Measurements from ENCODE around the gene BARD1.

The BARD1 gene

DNA sequence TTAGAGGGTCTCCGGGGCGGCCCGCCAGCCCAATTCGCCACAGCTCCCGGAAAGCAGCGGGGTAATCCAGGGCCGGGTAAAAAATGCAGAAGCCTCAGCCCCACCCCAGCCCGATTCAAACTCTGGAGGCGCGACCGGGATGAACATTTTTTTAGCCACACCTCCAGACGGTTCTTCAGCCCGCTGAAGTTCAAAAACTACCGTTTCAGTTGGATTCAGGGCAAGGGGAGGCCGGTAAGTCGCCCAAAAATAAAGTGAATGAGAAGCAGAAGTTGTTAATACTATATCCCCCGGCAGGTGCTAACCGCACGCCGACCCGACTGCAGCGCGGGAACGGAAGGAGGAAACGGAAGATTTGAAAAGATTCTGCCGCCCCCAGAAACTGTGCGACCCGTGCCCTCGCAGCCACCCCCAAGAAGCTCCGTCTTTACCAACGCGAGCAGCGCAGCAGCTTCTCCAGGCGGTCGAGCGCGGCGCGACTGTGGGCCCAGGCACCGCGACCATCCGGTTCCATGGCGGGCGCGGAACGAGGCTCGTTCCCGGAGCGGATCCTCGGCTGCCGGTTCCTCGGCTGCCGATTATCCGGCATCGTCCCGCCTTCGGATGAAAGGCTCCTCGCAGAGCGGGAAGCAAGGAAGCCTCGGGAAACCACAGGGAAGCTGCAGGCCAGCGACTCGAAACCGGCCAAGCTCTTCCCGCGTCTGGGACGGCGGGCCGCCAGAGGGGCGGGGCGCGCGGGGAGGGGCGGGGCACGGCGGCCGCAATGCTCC lies at the start of gene BARD1:
TSS of gene BARD1 (minus strand) at position 703 of the 770 bp plus-strand sequence. CDS start at position 589, 114 bp downstream.
- in situ Hi-C loops (cut with HindIII; ENCODE audit: low pct_unique_long_range_greater_than_20kb, low sequenced_read_pairs): no loop called here
- no peak for TF ChIP-seq JUND (IDR thresholded peaks at IDR 0.05; ENCODE audit: low read depth)
- DNase-seq (ENCODE audit: low read depth in 1 of 2, low spot score in 1 of 2): peak; percentile 11 to 58

DNA sequence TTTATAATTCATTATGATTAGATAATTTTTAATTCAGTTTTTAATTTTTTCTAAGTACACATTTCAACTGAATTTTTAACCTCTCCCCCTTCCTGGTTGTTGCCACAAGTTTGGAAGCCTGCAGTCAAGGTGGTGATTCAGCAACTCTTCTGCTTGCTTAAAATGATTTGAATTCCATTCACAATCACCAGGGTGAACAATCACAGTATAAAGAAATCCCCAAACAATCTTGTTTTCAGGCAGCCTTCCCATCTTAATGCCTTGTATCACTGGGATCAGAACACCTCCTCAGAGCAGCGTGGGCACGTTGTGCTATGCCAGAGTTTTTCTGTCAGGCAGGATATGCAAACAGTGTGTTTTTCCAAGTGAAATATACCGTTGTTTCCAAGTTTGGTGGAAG lies 46.7 kb upstream of the BARD1 start:
- in situ Hi-C loops (cut with HindIII; ENCODE audit: low pct_unique_long_range_greater_than_20kb, low sequenced_read_pairs): no loop called here
- DNase-seq (ENCODE audit: low read depth in 1 of 2, low spot score in 1 of 2): no peak
- TF ChIP-seq JUND (IDR thresholded peaks at IDR 0.05; ENCODE audit: low read depth): no peak

DNA sequence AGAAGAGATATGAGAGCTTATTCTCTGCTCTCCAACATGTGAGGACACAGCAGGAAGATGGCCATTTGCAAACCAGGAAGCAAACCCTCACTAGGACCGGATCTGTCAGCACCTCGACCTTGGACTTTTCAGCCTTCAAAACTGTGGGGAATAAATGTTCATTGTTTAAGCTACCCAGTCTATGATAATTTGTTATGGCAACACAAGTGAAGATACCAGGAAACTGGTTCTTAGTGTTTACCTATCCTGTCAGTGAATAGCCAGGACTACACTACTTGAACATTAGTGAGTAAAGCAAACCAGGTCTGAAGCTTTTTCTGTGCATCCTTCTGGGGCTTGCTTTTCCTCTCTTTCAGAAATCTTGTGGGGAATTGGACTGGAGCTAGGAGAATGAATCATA lies 44.4 kb upstream of the BARD1 start:
- no peak for DNase-seq (ENCODE audit: low read depth in 1 of 2, low spot score in 1 of 2)
- in situ Hi-C loops (cut with HindIII; ENCODE audit: low pct_unique_long_range_greater_than_20kb, low sequenced_read_pairs): no loop called here
- TF ChIP-seq JUND (IDR thresholded peaks at IDR 0.05; ENCODE audit: low read depth): no peak

DNA sequence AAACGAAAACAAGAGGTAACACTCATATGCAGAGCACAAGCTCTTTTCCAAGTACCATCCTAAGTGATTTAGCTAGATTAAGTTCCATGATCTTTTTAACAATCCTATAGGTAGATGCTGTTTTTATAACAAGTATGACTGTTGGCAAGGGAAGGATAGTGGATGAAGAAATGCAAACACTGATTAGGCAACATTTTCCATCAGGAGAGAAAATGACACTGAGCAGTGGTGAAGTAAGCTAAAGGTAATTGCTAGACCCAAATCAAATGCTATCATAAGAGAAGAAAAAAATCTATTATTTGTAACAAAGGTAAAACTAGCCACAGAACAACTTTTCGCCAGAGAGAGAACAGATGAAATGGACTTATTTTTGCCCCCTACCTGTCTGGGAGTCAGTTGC lies 34.3 kb upstream of the BARD1 start:
- TF ChIP-seq JUND (IDR thresholded peaks at IDR 0.05; ENCODE audit: low read depth): no peak
- DNase-seq (ENCODE audit: low read depth in 1 of 2, low spot score in 1 of 2): no peak
- in situ Hi-C loops (cut with HindIII; ENCODE audit: low pct_unique_long_range_greater_than_20kb, low sequenced_read_pairs): no loop called here

DNA sequence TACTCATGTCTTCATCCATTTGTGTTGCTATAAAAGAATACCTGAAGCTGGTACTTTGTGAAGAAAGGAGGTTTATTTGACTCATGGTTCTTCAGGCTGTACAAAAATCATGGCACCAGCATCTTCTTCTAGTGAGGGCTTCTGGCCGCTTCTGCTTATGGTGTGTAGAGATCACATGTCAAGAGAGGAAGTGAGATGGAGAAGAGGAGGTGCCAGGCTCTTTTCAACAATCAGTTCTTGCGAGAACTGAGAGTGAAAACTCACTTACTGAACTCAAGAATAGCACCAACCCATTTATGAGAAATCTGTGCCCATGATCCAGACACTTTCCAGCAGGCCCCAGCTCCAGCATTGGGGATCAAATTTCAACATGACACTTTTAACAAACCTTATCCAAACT lies 30.0 kb upstream of the BARD1 start:
- in situ Hi-C loops (cut with HindIII; ENCODE audit: low pct_unique_long_range_greater_than_20kb, low sequenced_read_pairs): no loop called here
- TF ChIP-seq JUND (IDR thresholded peaks at IDR 0.05; ENCODE audit: low read depth): no peak
- no peak for DNase-seq (ENCODE audit: low read depth in 1 of 2, low spot score in 1 of 2)

DNA sequence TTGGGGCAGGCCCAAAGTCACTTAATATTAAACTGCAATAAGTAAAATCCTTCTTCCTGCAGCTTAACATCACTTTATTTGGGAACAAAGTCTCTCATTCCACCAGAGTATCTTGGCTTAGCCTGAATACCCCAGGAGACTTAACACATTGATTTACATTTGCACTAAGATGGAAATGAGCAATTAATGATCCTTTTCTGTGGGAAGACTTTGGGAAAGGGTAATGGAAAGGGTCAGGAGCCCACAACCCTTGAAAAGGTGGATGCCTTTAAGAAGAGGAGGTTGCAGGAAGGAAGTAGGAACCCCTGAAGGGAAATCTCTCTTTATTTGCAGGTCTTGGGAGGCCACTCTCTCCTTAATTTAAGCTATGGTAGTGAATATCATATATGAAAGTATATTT lies 28.0 kb upstream of the BARD1 start:
- in situ Hi-C loops (cut with HindIII; ENCODE audit: low pct_unique_long_range_greater_than_20kb, low sequenced_read_pairs): no loop called here
- TF ChIP-seq JUND (IDR thresholded peaks at IDR 0.05; ENCODE audit: low read depth): no peak
- DNase-seq (ENCODE audit: low read depth in 1 of 2, low spot score in 1 of 2): no peak

DNA sequence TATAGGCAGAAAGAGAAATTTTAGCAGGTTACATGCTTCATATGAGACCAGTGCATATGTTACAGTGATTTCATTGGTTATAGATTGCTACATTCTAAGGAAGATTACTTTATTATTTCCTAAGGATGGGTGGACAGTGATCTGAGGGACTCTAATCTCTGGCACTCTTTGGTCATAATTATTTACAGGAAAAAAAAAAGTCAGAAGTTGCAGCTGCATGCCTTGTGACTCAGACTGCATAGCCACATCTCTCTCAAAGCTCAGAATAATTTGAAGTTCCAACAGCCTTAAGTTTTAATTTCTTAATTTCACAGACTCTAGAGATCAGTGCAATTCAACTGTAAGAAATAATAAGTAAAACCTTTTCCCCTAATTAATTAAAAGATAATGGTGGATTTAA lies 27.1 kb upstream of the BARD1 start:
- in situ Hi-C loops (cut with HindIII; ENCODE audit: low pct_unique_long_range_greater_than_20kb, low sequenced_read_pairs): no loop called here
- no peak for DNase-seq (ENCODE audit: low read depth in 1 of 2, low spot score in 1 of 2)
- TF ChIP-seq JUND (IDR thresholded peaks at IDR 0.05; ENCODE audit: low read depth): no peak

DNA sequence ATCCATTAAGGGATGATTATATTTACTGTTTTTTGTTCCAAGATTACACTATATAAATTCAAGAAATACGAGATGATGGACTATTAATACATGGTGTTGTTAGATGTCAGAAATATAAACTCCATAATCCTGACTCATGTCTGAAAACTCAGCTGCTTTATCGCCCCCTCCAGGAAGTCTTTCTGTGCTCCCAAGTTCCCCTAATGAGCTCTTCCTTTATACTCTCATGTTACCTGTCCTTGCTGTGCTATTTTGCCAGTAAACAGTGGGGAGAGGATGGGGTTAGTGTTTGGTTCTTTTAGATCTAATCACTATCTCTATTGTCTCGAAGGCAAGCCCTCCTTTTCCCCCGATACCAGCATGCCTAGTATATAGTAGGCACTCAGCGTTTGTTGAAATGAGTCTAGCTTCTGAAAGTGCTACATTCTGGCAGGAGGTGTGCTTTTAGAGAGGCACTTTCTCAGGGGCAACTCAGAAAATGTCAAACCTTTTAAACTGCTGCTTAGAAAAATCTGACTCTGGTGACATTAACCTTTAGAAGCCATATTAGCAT lies 21.4 kb upstream of the BARD1 start:
- DNase-seq (ENCODE audit: low read depth in 1 of 2, low spot score in 1 of 2): peak in 1 of 2 experiments; percentile 43
- TF ChIP-seq JUND (IDR thresholded peaks at IDR 0.05; ENCODE audit: low read depth): no peak
- in situ Hi-C loops (cut with HindIII; ENCODE audit: low pct_unique_long_range_greater_than_20kb, low sequenced_read_pairs): no loop called here

DNA sequence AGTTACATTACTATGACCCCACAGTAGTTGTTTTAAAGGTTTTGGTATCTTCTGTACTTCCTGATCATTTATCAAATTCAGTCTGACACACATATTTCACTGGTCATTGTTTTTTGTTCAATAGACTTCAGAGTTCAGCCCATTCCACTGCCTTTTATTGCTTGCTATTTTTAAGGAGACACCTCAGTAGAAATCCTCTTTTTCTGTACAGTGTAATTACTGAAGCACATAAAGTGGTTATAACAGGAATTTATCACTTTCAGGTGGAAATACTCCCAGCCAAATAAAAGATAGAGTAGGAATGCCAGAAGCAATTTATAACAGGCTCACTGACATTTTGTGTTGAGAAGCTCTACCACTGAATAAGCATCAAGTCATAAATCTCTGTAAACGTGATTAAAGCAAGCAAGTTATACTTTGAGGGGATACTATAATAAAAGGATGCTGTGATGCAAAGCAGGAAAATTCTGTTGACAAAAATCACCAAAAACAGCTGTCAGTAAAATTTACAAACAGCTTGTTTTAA lies 6.6 kb upstream of the BARD1 start:
- no peak for DNase-seq (ENCODE audit: low read depth in 1 of 2, low spot score in 1 of 2)
- in situ Hi-C loops (cut with HindIII; ENCODE audit: low pct_unique_long_range_greater_than_20kb, low sequenced_read_pairs): no loop called here
- TF ChIP-seq JUND (IDR thresholded peaks at IDR 0.05; ENCODE audit: low read depth): no peak

DNA sequence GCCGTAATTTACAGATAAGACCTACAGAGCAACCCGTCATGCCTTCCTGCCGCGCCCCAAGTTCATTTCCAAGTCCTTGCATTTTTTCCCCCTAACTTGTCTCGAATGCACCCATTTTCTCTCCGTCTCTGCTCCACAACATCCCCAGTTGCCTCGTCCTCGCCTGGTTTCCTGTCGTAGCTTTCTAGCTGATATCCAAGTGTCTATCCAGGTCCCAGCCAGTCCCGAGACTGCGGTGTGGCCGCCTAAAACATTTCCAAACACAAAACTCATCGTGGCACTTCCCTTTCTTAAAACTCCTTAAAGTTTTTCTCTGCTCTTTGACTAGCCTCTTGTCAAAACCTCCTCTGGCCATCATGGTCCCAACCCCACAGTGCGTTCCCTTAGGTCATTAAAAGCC lies 1.2 kb upstream of the BARD1 start:
- DNase-seq (ENCODE audit: low read depth in 1 of 2, low spot score in 1 of 2): no peak
- in situ Hi-C loops (cut with HindIII; ENCODE audit: low pct_unique_long_range_greater_than_20kb, low sequenced_read_pairs): no loop called here
- no peak for TF ChIP-seq JUND (IDR thresholded peaks at IDR 0.05; ENCODE audit: low read depth)

DNA sequence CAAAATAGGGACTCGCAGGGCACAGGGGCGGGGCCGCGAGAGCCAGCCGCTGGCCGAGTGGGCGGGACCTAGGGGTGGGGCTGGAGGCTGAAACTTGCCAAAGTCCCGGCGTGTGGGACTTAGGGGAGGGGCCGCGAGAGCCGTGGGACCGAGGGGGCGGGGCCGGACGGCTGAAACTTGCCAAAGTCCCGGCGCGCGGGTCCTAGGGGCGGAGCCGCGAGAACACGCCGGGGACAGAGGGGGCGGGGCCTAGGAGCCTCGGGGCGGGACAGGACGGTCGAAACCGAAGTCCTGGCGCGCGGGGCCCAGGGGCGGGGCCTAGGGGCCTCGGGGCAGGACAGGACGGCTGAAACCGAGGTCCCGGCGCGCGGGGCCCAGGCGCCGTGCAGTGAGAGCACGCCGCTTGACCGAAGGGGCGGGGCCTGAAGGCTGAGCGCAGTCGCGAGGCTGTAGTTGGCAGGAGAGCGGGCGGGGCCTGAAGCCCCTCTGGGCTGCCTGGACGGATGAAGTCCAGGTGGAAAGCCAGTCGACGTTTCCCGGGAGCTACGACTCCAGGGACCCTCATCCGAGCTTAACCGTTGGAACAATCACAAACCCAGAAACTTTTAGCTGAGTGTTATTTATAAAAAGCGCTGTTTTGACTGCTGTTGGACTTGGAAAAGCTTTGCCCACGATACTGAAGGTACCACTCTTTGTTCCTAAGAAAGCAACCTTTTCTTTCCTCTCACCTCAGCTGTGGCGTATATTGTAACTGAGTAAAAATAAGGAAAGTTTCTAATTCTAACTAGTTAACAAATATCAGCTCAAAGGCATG lies 475 bp upstream of the BARD1 start:
- peak; percentile 73 to 97 for DNase-seq (ENCODE audit: low read depth in 1 of 2, low spot score in 1 of 2)
- no peak for TF ChIP-seq JUND (IDR thresholded peaks at IDR 0.05; ENCODE audit: low read depth)
- in situ Hi-C loops (cut with HindIII; ENCODE audit: low pct_unique_long_range_greater_than_20kb, low sequenced_read_pairs): no loop called here

DNA sequence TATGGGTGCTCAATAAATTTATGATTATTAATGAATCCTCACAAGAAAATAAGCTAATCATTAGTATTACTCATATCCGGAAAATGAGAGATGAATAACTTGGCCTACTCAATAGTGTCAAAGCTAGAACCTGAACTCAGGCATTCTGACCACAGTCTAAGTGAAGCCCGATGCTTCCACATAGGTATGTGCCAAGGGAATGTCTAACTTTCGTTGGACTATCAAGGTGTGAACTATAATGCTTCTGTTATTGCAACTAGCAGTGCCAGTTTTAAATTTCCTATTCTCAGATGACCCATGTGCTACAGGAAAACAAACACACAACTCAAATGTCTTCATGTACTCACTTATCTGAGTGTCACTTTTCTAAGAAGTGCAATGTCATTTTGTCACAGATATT lies 1.8 kb downstream of the BARD1 start:
- TF ChIP-seq JUND (IDR thresholded peaks at IDR 0.05; ENCODE audit: low read depth): no peak
- in situ Hi-C loops (cut with HindIII; ENCODE audit: low pct_unique_long_range_greater_than_20kb, low sequenced_read_pairs): no loop called here
- DNase-seq (ENCODE audit: low read depth in 1 of 2, low spot score in 1 of 2): peak in 1 of 2 experiments; percentile 20

Data from T47D (cell line).